ENCODE results near the gene KLHL35.

- TF ChIP-seq, protein P1, sequence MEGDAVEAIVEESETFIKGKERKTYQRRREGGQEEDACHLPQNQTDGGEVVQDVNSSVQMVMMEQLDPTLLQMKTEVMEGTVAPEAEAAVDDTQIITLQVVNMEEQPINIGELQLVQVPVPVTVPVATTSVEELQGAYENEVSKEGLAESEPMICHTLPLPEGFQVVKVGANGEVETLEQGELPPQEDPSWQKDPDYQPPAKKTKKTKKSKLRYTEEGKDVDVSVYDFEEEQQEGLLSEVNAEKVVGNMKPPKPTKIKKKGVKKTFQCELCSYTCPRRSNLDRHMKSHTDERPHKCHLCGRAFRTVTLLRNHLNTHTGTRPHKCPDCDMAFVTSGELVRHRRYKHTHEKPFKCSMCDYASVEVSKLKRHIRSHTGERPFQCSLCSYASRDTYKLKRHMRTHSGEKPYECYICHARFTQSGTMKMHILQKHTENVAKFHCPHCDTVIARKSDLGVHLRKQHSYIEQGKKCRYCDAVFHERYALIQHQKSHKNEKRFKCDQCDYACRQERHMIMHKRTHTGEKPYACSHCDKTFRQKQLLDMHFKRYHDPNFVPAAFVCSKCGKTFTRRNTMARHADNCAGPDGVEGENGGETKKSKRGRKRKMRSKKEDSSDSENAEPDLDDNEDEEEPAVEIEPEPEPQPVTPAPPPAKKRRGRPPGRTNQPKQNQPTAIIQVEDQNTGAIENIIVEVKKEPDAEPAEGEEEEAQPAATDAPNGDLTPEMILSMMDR (IDR thresholded peaks at IDR 0.05; ENCODE audit: insufficient read depth, low read depth, low read length): no peak
- no peak for TF ChIP-seq EZH2 (IDR thresholded peaks at IDR 0.05; ENCODE audit: insufficient read depth, low read length)
Measured at GRCh38 chr11:75467311-75467710, 34.3 kb upstream of the KLHL35 start.

Measured in astrocyte (in vitro differentiated cells and primary cell).